CD4-positive, alpha-beta T cell treated with Interleukin-17A for 4 hours (primary cell): ENCODE data around the gene PAXX.

Source experiments
- DNase-seq: peaks from one replicate; pipeline ENCODE4 v3.0.0-alpha.2; 2020; ENCODE audit warnings: mixed read lengths

The PAXX gene, protein sequence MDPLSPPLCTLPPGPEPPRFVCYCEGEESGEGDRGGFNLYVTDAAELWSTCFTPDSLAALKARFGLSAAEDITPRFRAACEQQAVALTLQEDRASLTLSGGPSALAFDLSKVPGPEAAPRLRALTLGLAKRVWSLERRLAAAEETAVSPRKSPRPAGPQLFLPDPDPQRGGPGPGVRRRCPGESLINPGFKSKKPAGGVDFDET

DNA sequence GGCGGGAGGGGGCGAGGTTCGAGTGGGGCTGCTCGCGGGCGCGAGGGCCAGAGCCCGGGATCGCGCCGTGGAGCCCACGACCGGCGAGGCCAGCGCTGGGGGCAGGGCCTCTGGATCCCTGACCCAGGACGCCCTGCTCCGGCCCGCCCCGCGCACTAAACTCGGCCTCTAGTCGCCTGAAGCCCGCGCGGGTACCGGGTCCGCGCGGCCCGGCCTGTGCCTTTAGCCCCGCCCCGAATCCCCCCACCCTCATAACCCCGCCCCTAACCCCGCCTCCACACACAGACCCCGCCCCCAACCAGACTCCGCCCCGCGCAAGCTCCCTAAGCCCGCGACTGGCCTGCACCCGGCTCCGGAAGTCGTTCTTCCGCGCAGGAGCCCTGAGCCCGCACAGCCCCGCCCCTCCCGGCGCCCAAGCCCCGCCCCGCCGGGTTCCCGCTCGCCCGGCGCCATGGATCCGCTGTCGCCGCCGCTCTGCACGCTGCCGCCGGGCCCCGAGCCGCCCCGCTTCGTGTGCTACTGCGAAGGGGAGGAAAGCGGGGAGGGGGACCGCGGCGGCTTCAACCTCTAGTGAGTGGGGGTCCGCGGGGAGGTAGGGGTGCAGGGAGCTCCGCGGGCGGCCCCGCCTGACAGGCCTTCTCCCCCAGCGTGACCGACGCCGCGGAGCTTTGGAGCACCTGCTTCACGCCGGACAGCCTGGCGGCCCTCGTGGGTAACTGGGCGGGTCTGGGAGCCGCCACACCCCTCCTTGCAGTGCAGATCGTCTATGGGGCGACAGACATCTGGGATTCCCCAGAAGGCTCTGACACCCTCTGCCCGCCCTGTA, at the start of gene PAXX:
Gene PAXX (plus strand): TSS at position 430 of the 826 bp plus-strand sequence. CDS start 22 bp downstream, at position 452.
- DNase-seq = peak; percentile 97

DNA sequence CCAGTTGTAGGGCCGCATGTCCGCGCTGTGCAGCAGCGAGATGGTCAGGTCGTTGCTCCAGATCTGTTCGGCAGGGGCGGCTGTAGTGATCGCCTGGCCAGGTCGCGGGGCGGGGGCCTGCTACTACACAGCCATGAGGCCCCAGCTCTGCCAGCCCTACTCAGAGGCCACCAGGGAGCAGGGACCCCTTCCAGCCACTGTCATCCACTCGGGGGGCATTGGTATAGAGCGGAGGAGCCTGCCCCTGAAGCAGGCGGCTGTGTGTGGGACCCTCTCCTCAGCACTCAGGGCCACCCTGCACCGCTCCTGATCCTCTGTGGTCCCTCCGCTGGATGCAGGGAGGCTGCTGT, 49.4 kb upstream of the PAXX start:
- DNase-seq = no peak

DNA sequence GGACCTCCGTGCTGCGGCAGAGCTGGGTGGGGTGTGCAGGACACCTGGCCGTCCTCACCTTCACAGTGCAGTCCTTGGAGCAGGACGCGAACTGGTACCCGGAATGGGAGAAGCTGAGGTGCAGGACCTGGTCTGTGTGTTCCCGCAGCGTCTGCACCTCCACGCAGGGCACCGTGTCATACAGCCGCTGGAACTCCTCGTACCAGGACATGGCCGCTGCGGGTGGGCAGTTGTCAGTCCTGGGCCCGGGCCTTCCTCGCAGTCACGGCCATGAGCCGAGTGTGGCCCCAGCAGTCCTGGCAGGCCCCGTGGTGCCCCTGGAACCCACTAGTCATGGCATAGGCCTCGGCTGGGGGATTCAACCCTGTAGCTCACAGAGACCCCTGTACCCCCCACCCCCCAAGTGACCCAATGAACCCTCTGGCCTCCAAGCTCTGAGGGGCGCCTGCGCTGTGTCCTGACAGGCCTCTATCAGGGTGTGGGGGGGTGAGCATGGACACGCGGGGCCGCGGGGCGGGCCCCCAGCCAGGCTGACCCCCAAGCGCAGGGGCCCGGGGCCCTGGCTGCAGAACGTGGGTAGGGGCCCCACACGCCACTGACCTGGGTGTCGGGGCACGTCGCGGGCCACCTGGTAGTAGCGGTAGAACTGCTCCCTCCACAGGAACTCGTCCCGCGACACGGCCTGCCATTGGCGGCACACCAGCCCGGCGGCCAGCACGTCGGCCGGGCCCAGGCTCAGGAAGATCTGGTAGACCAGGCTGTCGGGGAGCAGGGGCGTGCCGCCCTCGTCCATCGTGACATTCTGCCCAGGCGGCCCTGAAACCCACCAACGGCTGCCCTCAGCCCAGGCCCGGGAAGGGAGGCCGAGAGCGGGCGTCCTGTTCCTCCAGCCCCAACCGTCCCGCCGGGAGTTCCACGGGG, 48.7 kb upstream of the PAXX start:
- peak; percentile 38 for DNase-seq

DNA sequence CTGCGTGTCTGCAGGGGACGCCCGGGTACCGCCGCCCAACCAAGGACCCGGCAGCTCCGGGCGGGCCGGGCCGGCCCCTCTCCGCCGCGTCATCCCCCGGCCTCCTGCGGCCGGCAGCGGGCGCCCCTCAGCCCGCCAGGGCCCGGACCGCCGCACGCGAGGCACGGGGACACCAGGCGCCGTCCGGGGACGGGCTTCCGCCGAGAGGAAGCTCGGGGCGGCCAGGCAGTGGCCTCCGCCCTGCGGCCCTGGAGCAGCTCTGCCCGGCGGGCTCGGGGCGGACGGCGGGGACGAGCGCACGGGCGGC, 48.1 kb upstream of the PAXX start:
- no peak for DNase-seq

DNA sequence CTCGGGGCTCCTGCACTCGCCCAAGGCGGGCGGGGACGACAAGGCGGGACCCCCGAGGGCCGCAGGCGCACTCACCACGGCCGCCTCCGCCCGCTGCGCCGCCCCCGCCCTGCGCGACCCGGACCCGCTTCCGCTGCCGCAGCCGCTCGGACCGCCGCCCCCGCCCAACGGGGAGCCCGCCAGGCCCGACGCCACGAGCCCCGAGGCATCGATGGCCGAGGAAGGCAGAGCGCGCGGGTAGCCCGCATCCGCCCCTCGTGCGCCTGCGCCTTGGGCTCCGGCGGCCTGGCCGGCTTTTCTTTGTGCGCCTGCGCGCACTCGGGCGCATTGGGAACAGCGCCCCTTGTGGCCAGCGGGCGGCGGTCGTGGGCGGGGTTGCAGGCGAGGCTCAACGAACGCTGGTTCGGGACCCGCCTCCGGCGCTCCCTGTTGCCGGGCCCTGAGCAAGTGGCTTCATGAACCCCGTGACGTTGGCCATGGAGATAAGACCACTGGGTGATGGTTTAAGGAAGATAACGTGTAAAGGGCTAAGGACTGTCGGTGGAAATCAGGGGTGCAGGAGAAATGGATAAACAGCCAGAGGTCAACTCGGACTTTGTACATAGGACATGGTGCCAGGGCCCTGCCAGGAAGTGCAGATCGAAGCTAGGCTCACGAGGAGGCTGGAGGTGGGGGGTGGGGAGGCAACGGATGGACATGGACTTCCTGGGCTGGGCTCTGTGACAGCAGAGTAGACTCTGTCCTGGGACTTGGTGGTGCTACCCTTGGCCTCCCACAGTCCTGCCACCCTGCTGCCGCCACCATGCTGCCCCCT, 47.5 kb upstream of the PAXX start, which contains the start of the genes C8G and FBXW5:
Gene C8G (plus strand): TSS at position 725 of the 814 bp plus-strand sequence. CDS start 78 bp downstream, at position 803.
Gene FBXW5 (minus strand): TSS at position 220 of the 814 bp plus-strand sequence. CDS start 655 bp downstream, outside the sequence.
- DNase-seq = peak; percentile 95

DNA sequence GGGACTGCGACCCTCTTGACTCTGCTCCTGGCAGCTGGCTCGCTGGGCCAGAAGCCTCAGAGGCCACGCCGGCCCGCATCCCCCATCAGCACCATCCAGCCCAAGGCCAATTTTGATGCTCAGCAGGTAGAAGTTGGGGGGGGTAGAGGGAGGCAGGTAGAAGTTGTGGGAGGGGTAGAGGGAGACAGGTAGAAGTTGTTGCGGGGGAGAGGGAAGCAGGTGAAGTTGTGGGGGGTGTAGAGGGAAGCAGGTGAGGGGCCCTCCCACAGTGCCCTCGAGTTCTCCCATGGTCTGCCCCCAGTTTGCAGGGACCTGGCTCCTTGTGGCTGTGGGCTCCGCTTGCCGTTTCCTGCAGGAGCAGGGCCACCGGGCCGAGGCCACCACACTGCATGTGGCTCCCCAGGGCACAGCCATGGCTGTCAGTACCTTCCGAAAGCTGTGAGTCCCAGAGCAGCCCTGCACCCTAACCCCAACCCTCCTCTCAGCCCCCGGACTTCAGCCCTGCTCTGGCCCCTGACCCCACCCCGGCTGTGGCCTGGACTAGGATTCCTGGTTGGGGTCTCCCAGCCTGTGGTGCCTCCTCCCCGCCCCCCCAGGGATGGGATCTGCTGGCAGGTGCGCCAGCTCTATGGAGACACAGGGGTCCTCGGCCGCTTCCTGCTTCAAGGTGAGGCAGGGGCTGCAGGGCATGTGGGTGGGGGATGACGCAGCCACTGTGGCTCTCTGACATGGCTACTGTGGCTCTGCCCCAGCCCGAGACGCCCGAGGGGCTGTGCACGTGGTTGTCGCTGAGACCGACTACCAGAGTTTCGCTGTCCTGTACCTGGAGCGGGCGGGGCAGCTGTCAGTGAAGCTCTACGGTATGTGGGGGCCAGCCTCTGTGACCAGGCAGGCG, 46.6 kb upstream of the PAXX start:
- no peak for DNase-seq

DNA sequence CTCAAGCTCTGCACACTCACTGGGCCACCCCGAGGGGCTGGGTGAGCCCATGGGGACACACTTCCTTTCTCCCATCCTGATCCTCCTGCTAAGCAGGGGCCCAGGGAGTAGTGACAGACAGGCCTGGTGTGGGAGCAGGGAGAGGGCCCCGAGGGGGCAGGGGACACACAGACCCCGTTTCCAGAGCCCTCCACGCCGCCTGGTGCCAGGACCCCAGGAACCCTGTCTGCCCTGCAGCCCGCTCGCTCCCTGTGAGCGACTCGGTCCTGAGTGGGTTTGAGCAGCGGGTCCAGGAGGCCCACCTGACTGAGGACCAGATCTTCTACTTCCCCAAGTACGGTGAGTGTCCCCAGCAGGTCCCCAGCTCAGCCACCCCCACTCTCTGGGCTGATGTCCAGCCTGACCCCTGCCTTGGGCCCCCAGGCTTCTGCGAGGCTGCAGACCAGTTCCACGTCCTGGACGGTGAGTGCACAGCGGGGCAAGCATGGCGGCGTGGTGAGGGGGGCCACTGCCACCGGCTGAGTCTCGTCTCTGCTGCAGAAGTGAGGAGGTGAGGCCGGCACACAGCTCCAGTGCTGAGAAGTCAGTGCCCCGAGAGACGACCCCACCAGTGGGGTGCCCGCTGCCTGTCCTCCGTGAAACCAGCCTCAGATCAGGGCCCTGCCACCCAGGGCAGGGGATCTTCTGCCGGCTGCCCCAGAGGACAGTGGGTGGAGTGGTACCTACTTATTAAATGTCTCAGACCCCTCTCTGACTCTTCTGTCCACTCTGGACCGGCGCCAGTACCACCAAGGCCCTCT, 45.8 kb upstream of the PAXX start:
- no peak for DNase-seq

DNA sequence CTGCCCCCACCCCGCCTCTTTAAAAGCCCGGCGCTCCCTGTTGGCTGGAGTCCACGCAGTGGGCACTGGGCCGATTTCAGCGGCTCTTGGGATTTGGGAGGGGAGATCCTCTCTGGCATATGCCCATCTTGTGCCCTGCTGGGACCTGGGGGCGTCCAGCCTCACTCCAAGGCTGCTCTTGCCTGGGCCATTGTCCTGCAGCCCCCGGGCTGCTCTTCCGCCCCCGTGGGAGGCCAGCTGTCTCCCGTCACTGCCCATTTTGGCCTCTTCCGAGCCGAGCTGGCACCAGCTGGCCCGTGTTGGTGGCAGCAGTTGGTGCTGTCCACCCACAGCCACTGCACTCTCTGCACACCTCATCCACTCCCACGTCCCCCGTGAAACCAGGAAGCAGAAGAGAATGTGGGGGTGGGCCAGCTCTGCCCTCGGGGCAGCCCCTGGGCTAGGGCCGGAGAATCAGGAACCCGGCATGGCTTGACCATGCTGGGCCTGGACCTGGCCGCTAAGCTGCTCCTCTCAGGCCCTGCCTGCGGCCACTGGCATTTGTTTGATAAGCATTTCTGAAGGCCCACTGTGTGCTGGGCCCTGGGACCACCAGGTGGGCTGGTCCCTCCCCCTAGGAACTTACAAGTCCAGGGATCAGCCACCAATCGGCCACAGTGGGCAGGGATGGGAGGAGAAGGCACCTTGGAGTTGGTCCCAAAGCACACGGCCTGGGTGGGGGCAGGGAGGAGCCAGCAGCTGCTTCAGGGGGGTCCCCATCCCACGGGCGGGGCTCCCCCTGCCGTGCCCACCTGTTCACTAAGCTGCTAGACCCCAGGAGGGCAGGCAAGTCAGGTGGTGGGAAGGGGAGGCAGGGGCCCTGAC, 45.0 kb upstream of the PAXX start:
- no peak for DNase-seq

DNA sequence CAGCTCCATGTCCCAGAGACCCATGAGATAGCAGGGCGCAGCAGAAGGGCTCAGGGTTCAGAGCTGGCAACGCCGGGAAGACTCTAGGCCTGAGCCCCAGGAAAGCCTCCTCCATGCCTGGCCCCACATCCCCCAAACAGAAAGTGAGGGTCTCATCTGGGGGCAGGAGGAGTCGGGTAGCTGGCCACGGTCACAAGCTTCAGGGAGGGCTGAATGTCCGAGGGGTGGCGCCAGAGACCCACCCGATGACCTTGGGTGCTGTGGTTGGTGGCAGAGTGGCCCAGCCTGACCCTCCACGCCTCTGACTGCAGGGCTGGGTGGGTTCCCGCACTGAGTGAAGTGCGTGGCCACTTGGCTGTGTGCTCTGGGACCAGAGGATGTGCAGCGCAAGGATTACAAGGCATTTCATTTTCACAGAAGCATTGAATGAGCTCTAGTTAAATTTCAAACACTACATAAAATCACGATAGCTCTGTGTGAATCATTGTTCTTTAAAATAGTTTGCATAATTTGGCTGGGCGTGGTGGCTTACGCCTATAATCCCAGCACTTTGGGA, 44.2 kb upstream of the PAXX start:
- DNase-seq = peak; percentile 36

DNA sequence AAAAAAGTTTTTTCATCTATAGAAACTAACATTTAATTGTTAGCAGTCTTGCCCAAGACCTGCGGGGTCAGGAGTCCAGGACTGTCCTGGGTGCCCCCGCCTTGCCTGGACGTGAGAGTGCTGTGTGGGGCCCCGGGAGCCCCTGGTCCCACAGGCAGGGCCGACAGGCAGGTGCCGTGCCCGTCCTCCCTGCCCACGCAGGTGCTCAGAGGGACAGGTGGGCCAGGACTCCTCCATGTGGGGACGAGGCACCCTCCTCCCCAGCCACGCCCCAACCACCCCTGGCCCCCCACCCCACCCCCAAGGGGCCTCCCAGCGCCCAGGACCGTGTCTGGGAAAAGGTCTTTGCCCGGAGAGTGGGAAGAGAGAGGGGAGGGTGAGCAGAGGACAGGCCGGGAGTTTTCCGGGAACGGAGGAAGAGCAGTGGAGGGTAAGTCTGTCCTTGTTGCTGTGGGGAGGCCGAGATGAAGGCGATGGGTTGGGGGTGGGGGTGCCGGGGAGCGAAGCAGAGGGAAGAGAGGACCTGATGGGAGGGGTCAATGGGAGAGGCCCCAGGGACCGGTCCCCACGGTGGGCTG, 42.9 kb upstream of the PAXX start:
- DNase-seq = no peak

DNA sequence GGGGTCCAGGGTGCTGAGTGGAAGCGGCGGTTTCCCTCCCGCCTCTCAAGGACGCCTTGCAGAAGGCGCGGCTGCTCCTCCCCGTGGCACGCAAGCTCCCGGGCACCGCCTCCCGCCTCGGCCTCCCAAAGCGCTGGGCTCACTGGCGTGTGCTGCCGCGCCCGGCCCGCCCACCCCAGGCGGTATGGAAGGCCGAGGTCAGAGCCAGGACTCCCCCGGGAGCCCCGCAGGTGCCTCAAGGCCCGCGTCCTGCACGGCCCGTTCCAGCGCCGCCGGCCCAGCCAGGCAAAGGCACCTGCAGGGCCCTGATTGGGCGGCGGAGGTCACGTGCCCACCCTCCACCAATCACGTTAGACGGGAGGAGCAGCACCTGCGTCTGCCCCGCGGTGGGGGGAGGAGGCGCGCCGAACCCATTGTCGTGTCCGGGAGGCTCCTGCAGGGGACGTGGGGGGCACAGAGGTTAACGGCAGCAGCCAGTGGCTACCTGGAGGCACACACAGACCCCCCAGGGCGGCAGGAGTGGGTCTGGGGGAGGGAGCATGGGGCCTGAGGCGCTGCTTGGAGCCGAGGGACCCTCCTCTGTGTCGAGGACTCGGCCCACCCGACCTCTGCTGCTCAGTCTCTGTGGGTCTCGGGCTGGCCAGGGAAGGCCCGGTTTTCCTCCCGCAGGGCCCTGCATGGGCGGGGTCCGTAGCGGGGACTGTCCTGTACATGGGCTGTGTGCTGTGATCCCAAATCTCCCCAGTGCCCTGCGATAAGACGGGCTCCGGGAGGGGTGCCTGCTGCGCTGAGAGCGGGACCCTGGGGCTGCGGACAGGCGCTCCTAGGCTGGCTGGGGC, 42.2 kb upstream of the PAXX start:
- peak; percentile 97 for DNase-seq

DNA sequence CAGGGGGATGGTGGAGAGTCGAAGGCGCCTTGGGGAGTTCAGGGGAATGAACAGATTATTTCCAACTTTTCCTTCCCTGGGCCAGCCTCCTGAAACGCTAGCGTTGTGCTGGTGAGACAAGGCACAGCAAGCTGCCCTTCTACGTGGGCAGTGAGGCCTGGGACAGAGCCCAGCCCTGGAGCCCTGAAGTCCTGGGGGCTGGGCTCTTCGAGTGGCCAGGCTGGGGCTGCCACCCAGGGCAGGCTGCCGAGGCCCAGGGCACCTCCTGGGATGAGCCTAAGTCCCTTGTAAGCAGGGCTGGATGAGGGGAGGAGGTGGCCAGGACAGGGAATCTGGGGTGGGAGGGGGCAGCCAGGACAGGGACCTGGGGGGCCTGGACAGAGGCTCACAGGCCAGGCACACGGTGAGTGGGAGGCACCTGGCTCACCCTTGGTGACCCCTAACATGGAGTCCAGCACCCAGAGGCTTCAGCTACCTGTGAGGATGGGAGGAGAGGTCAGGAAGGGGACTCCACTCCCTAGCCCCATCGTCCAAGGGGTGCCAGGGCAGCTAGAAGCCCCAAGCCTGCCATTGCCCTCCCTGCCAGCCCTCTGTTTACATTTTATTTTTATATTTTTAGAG, 41.5 kb upstream of the PAXX start:
- DNase-seq = no peak

DNA sequence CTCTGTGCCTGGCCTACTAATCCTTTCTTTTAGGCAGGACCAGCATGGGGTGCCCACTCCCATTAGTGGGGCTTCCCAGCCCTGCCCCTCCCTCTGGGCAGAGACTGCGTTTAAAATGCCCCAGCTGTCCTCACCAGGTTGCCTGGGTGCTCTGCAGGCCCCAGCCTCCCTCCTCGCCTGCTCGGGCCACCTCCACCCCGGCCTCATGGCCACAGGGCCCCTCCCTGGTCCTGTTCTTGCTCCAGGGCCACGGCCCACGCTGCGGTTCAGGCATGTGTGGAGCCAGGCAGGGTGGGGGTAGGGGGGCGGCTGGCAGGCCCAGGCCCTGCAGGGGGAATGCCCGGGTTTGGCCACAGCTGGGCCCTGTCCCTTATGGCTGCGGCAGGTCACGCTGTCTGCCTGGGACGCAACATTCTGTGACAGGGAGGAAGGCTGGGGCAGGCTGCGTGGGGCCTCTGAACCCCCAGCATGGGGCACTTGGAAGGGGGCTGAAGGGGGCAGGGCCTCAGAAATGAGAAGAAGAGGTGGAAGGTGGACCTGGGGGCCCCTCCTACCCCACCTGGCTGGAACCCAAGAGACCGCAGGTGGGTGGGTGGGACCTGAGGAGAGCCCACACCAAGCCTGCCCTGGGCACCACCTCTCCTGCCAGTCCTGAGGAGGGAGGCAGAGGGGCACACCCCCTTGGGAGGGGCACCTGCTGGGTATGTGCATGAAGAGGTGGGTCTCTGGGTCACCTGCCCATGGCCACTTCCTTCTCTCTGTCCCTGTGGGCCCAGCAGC, 40.5 kb upstream of the PAXX start, which contains the start of gene LCN12:
Gene LCN12 (plus strand): TSS at position 733 of the 780 bp plus-strand sequence. CDS start 55 bp downstream, outside the sequence.
- DNase-seq = no peak

DNA sequence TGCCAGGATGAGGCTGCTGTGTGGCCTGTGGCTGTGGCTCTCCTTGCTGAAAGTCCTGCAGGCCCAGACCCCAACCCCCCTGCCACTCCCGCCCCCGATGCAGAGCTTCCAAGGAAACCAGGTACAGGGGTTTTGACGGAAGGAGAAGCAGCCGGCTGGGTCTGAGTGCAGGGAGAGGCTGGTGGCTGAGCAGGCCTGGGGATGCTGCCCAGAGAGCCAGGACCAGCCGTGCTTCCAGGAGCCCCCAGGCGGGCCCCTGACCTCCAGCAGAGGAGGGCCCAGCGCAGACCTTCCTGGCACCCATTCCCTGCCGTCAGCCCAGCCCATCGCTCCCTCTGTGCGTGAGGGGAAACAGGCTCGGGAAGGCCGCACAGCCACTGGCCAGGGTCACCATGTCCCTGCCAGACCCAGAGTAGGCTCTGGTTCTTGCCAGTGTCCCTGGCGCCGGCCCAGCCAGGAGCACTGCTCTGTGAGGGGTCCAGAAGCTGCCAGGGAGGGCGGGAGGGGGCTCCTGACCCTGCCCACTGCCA, 39.8 kb upstream of the PAXX start:
- no peak for DNase-seq

DNA sequence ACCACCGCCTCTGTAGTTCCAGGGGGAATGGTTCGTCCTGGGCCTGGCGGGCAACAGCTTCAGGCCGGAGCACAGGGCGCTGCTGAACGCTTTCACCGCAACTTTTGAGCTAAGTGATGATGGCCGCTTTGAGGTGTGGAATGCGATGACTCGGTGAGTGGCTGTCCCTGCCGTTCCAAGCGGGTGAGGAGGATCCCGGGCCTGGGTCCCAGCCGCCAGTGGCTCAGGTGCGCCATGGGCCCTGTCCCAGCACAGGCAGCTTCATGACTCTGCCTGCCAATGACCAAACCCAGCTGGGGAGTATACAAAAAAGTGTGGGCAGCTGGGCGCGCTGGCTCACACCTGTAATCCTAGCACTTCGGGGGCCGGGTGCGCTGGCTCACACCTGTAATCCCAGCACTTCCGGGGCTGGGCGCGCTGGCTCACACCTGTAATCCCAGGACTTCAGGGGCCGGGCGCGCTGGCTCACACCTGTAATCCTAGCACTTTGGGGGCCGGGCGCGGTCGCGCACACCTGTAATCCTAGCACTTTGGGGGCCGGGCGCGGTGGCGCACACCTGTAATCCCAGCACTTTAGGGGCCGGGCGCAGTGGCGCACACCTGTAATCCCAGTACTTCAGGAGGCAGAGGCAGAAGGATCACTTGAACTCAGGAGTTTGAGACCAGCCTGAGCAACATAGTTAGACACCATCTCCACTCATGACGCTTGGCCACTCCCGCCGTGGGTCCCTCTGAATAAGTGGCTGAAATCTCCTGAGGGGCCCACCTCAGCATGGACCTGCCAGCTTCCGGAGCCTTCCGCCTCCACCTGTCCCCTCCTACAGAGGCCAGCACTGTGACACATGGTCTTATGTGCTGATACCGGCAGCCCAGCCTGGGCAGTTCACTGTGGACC, 39.1 kb upstream of the PAXX start:
- DNase-seq = no peak
